ENCODE results near the gene ALX4.

ALX4 gene

GRCh38 chr11:44300844-44301563, 8.9 kb downstream of the ALX4 start:
- no peak for DNase-seq

DNA sequence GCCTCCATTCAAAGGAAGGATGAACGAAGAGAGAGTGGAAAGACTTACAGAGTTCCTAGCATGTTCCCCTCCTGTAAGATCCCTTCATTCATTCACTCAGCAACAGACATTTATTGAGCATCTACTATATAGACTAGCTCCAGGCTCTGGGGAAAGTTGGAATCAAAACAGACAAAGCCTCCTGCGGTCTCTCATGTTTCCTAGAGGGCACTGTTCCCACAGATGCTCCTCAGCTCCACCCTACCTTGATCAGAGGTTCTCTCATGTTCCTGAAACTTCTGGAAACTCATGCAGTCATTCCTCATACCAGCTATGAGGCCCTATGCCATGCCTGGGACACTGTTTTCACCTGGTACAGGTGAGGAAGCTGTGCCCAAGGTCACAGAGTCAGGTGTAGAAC, 11.1 kb downstream of the ALX4 start:
- no peak for DNase-seq

DNA sequence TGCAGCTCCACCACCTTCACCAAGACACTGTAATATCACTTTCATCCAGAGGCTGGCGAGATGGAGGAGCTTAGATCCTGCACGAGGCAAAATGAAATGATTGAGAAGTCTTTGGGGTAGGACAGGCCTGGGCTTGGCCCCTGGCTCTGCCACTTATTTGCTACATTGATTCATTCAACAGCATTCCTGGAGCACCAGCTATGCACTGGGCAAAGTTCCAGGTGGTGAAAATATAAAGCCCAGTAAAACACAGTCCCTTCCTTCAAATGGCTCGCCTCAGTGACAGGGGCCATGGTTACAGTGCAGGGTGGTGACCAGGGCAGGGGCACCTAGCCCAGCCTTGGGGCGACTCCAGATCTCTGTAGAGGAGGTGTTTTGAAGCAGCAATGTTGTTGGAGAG, 19.7 kb downstream of the ALX4 start:
- DNase-seq, result peak; percentile 63

GRCh38 chr11:44288133-44288526, 21.8 kb downstream of the ALX4 start:
- no peak for DNase-seq

GRCh38 chr11:44286911-44287310, 23.0 kb downstream of the ALX4 start:
- no peak for DNase-seq

GRCh38 chr11:44286268-44286880, 23.6 kb downstream of the ALX4 start:
- peak; percentile 28 for DNase-seq

- no peak for DNase-seq
Measured at GRCh38 chr11:44285756-44286155, 24.2 kb downstream of the ALX4 start.

DNA sequence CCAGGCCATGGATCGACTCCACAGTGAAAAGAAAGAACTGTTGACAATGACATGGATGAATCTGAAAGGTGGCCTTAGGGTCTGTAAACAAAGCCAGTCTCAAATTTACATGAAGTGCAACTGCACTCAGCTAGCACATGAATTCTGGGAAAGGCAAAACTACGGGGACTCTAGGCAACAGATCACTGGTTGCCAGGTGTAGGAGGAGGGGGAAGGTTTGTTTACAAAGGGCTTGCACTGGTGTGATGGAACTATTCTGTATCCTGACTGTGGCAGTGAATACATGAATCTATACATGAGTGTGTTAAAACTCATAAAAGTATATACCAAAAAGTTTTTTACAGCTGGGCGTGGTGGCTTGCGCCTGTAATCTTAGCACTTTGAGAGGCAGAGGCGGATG, 27.3 kb downstream of the ALX4 start:
- DNase-seq, result no peak

- DNase-seq, result no peak
Measured at GRCh38 chr11:44281151-44281550, 28.8 kb downstream of the ALX4 start.

DNA sequence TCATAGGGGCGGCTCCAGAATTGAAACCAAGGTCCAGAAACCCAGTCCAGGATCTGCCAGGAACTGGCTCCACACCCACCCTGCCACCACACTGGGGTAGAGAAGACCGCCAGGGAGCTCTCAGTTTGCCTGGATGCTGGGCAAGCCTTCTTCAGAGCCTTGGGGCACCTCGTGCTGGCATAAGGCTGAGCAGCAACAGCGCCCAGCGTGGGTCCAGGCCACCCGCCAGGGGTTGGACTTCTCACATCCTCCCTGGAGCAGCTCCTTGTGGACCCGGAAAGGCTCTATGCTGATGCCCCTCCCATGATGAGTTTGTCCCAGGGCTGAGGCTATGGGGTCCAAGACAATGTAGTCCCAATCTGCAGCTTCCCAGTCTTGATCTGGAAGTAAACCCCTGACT, 29.7 kb downstream of the ALX4 start:
- DNase-seq, result no peak

DNA sequence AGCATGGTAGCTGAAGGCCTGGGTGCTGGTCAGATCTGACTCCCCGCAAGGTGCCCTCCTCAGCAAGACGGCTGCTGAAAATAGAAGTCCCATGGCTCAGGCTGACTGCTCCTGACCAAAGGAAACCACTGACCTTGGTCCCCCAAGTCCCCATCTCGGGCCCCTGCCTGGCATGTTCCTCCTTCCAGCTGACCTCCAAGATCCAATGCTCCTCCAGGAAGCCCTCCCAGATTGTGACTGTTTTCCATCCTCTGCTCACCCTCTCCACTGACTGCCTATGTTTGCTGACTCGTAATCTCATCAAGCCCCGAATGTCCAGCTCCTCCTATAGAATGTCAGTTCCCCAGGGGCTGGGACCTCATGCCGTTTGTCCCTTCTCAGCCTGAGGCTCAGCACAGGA, 30.5 kb downstream of the ALX4 start:
- no peak for DNase-seq

- no peak for DNase-seq
Measured at GRCh38 chr11:44277196-44278090, 32.5 kb downstream of the ALX4 start.

DNA sequence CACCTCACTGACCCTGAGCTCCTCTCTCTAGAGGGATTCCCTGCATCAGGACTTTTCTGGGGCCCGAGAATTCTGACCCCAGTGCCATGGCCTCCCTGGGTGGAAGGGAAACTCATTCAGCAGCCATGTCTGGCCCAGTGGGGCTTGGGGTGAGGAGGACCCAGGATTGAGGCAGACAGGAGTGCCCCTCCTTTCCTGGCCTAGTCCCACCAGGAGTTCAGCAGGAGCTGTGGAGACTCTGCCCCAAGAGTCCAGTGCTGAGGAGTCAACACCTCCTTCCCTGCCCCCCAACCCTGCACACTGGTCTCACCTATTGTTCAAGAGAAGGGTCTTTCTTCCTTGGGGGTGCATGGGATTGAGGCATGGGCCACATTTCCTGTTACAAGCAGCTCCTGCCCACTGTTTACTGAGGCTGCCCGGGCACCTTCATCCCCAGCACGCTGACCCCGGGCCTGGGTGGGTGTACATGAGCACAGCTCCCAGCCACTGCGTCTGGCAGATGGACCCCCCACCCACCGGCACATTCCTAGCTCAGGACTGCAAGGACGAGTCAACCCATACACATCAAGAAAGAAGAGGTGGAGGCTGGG, 33.9 kb downstream of the ALX4 start:
- DNase-seq, result no peak

DNA sequence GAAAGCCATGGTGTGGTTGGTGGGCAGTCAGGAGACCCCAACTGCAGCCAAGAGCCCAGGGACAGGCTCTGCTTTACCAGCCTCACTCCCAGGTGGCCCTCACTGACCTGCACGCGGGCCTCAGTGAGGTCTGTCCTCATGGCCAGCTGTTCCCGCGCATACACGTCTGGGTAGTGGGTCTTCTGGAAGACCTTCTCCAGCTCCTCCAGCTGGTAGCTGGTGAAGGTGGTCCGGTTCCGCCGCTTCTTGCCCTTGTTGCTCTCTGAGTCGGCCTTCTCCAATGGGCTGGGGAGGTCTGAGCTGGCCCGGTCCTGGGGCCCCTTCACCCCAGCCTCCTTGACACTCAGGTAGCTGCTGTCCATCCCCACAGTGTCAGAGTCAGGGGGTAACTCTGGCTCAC, 34.7 kb downstream of the ALX4 start:
- DNase-seq, result no peak

DNA sequence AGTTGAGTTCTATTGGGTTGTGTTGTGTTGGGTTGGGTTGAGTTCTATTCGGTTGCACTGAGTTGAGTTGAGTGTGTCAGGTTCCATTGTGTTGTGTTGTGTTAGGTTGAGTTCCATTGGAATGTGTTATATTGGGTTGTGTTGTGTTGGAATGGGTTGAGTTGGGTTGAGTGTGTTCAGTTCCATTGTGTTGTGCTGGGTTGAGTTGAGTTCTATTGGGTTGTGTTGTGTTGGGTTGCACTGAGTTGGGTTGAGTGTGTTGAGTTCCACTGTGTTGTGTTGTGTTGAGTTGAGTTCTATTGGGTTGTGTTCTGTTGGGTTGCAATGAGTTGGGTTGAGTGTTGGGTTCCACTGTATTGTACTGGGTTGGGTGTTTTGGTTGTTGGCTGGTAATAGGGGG, 35.5 kb downstream of the ALX4 start:
- no peak for DNase-seq

DNA sequence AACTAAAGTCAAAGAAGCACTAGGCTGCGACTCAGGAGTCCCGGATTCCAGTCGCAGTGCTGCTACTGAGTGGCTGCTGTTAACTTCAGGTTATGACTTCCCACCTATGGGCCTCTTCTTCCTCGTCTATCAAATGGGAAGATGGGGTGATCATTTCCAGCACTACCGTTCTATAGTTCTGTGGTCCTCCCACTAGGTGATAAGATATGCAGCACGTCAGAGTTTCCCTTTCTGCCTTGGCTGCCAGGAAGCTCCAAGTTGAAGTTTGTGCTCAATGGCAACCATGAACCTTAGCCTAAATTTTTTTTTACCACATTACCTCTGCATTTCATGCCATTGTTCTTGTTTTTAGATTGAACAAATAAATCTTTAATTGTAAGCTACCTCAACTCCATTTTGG, 38.7 kb downstream of the ALX4 start:
- no peak for DNase-seq

- DNase-seq, result no peak
Measured at GRCh38 chr11:44270403-44271273, 39.3 kb downstream of the ALX4 start.

DNA sequence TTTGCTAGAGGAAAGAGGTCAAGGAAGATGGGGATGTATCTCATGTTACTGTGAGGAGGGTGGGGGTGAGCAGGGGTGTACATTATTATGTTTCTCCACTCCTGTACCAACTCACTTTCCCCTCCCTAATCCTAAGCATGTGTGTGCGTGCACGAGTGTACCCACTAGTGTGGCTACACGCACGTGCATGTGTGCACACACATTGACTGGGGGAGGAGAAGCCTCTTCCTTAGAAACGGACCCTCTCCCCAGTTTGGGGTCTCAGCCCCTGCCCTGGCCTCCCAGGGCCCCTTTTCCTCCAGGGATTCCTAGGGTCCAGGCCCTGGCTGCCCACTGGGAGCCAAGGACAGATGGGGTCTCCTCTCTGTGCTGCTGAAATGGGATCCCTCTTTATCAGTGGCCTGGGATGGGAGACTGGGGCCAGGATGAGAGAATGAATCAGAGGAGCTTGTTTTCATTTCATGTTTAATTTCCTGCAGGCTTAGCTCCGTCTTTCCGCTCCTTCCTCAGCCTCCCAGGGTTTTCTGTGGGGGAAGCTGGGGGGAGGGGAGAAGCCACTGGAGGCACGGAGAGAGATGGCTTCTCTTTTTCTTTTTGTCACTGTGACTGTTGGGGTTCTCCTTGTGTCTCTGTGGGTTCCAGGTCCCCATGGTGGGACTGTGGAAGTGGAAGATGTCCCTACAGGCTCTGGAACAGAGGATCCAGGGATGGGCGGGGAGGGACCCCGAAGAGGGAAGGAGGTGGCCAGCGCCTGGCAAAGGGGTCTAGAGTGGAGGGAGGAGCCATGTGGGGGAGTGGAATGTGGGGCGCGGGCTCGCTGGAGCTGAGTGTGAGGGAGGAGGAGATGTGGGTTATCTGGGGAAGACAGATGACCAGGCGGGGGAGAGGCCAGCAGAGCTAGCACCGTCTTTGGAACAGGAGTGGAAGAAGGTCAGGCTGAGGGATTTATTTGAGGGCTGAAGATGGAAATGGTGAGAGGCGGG, 40.3 kb downstream of the ALX4 start:
- no peak for DNase-seq

DNA sequence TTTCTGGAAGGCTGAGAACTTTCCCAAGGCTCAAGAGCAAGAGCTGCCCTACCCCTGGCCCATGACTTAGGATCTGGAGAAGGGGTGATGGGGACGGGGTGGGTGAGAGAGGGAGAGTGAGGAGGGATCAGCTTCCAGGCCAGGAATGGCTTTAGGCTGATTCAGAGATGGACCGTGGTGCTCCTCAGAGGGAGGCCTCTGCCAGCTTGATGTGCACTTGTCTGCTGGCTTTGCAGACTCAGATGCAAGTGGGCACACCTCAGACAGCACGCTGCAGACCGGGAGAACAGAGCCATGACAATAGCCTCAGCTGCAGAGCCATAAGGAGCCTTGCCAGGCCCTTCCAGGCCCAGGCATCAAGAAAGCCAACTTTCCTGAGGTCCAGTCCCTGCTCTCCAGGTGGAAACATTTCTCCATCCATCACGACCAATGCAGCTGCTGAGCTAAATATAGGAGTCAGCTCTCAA, 41.3 kb downstream of the ALX4 start:
- no peak for DNase-seq

DNA sequence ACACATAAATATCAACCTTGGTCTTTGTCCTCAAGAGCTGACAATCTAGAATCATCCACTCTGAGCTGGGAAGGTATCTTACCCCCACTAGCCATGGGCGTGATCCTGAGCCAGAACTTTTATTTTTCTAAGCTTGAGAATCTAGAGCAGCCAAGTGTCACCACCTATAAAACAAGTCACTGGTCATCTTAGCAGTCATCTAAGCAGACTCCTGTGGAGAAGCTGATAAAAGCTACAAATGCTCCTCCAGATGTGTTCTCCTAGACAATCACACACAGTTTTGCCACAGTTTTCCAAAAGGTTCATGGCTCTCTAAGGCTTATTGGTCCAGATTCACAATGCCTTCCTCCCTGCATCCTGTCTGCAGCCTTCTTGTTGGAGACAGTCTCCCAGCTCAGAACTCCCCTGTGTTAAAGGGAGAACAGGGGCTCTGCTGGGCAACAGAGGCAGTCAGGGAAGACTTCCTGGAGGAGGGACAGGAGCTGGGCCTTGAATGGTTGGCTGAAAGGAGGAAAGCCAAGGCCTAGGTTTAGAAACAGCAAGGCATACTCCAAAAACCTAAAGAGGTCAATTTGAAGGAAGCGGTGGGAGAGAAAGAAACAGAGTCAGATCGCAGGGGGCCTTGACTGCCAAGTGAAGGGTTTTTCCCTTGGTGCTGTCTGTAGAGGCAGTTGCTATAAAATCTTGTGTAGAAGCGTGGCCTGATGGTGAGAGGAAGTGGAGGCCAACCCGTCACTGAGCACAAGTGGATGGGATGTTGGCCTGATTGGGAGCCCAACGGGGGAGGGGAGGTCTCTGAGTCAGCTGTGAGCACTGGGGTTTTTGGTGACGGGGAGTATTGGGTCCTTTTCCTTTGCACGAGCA, 42.0 kb downstream of the ALX4 start:
- no peak for DNase-seq
